ENCODE data around the gene FCRL2.

GRCh38 chr1:157704878-157705277 lies 72.1 kb downstream of the FCRL2 start:
- TF ChIP-seq POLR2A (IDR thresholded peaks at IDR 0.05; ENCODE audit: low read length) (no peak), GATA1 (IDR thresholded peaks at IDR 0.05; ENCODE audit: low read depth, low read length) (no peak)
